ENCODE results near the gene FURIN. TPM values are rescaled to one million over a fixed set of nuclear protein-coding genes. Genes with fewer than 3 reads are reported as not detected.
A peak's percentile ranks its signal among the peaks of the same experiment; 100 is the strongest.

Gene FURIN
- total RNA-seq, 2 donors from 2014 or later: 604 to 721 TPM

GRCh38 chr15:90851940-90852339 lies 16.4 kb upstream of the FURIN start:
- H3K9me3 Mint-ChIP-seq: peaks cover 0 to 7% of the 10 kb centered on the region in 2 donors
- peak overlapping the region; percentile 99 for H3K27ac Mint-ChIP-seq
- DNase-seq (peak; percentile 66 to 79), ATAC-seq (replicated peaks in 1 of 2) (peak; percentile 10 to 24)
- peaks cover 73% of the 10 kb centered on the region for H3K4me1 Mint-ChIP-seq (ENCODE audit: low read depth)
- H3K4me3 Mint-ChIP-seq: peak overlapping the region; percentile 71 to 74
- peaks cover 18 to 35% of the 10 kb centered on the region in 2 donors for H3K36me3 Mint-ChIP-seq (ENCODE audit: insufficient read depth in 2 of 2)
- H3K27me3 Mint-ChIP-seq (ENCODE audit: low read depth): no peaks in the 10 kb centered on the region

DNA sequence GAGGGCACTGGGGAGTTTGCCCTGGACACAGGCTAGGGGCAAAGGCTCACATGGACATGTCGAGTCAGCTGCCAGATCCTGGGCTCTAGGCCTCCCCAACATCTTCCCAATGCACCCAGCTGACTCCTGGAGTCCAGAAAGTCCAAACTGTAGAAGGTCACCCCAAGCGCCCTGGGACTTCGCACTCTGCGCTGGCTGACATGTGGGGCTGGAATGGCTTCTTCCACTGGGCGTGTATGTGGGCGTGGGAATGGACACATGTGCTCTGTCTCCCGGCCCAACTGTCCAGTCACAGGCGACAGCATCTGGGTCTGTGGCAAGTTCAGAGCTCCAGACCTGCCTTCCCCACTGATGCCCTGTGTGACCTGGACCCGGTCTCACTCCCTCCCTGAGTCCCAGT lies 13.2 kb upstream of the FURIN start:
- Mint-ChIP-seq H3K36me3 (ENCODE audit: insufficient read depth in 2 of 2) (peaks cover 14 to 29% of the 10 kb centered on the region in 2 donors), H3K9me3 (peaks cover 0 to 9% of the 10 kb centered on the region in 2 donors), H3K4me3 (peak overlapping the region; percentile 12 to 53), H3K27ac (peak overlapping the region; percentile 76), H3K27me3 (ENCODE audit: low read depth) (no peaks in the 10 kb centered on the region), H3K4me1 (ENCODE audit: low read depth) (peaks cover 94% of the 10 kb centered on the region)
- DNase-seq: no peak
- ATAC-seq (replicated peaks in 1 of 2): no peak

GRCh38 chr15:90857337-90857736 lies 11.1 kb upstream of the FURIN start:
- ATAC-seq (replicated peaks in 1 of 2): no peak
- H3K27ac Mint-ChIP-seq: peak overlapping the region; percentile 10
- peak overlapping the region in 1 of 2 donors; percentile 20 for H3K4me3 Mint-ChIP-seq
- no peak for DNase-seq
- H3K36me3 Mint-ChIP-seq (ENCODE audit: insufficient read depth in 2 of 2): peaks cover 6 to 19% of the 10 kb centered on the region in 2 donors
- H3K27me3 Mint-ChIP-seq (ENCODE audit: low read depth): no peaks in the 10 kb centered on the region
- H3K9me3 Mint-ChIP-seq: peaks cover 0 to 4% of the 10 kb centered on the region in 2 donors
- H3K4me1 Mint-ChIP-seq (ENCODE audit: low read depth): peaks cover 96% of the 10 kb centered on the region

- Mint-ChIP-seq H3K9me3 (peaks cover 0 to 4% of the 10 kb centered on the region in 2 donors), H3K4me1 (ENCODE audit: low read depth) (peaks cover 96% of the 10 kb centered on the region), H3K27me3 (ENCODE audit: low read depth) (no peaks in the 10 kb centered on the region), H3K27ac (peak overlapping the region; percentile 10), H3K4me3 (peak overlapping the region in 1 of 2 donors; percentile 0), H3K36me3 (ENCODE audit: insufficient read depth in 2 of 2) (peaks cover 6 to 17% of the 10 kb centered on the region in 2 donors)
- ATAC-seq (replicated peaks in 1 of 2): no peak
- no peak for DNase-seq
Observed at GRCh38 chr15:90857883-90858443, 10.4 kb upstream of the FURIN start.

DNA sequence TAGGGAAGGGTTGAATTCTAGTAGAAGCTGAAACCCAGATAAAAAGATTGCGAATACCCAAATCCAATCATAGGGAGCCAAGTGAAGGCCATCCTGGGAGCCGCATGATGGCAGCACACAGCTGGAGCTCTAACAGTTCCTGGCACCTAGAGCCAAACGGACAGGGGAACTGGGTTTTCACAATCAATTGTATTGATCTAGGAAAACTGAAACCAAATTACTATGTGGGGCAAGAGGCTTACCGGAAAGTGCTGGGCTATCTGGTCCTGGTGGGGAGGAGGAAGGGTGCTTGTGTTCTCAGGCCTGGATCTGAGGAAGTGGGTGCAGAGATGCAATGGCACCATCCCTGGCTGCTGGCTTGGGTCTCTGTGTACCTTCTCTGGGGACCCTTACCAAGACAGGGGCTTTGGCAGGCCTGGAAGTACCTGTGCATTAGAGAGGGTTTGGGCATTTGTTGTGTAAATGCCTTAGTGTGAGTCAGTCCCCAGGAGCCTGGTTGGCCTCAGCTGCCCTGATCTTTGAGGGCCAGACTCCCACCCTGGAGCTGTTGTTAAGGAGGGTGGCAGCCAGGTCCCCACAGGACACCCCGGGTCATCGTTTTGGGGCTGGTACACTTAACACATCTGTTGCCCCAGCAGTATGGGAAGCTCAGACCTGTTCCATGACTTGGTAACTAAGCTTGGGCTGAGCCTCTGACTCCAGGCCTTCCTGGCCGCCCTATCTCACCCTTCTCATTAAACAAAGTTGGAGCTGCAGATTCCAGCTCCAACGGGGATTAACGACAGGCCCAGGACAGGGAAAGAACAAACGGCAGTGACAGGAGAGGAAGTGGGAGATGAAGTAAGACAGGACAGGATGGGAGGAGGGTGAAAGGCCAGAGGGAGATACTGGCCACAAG lies 8.9 kb upstream of the FURIN start:
- Mint-ChIP-seq H3K4me1 (ENCODE audit: low read depth) (peaks cover 96% of the 10 kb centered on the region), H3K9me3 (peaks cover 0 to 3% of the 10 kb centered on the region in 2 donors), H3K27ac (peak overlapping the region; percentile 47), H3K27me3 (ENCODE audit: low read depth) (no peaks in the 10 kb centered on the region), H3K4me3 (no peak overlapping the region), H3K36me3 (ENCODE audit: insufficient read depth in 2 of 2) (peaks cover 5 to 9% of the 10 kb centered on the region in 2 donors)
- ATAC-seq (replicated peaks in 1 of 2) (no peak), DNase-seq (no peak)

GRCh38 chr15:90860450-90860849 lies 7.9 kb upstream of the FURIN start:
- H3K4me1 Mint-ChIP-seq (ENCODE audit: low read depth): peaks cover 92% of the 10 kb centered on the region
- H3K4me3 Mint-ChIP-seq: no peak overlapping the region
- ATAC-seq (replicated peaks in 1 of 2): no peak
- peaks cover 3 to 6% of the 10 kb centered on the region in 2 donors for H3K36me3 Mint-ChIP-seq (ENCODE audit: insufficient read depth in 2 of 2)
- peak overlapping the region; percentile 17 for H3K27ac Mint-ChIP-seq
- H3K27me3 Mint-ChIP-seq (ENCODE audit: low read depth): no peaks in the 10 kb centered on the region
- peaks cover 0 to 3% of the 10 kb centered on the region in 2 donors for H3K9me3 Mint-ChIP-seq
- DNase-seq: no peak

DNA sequence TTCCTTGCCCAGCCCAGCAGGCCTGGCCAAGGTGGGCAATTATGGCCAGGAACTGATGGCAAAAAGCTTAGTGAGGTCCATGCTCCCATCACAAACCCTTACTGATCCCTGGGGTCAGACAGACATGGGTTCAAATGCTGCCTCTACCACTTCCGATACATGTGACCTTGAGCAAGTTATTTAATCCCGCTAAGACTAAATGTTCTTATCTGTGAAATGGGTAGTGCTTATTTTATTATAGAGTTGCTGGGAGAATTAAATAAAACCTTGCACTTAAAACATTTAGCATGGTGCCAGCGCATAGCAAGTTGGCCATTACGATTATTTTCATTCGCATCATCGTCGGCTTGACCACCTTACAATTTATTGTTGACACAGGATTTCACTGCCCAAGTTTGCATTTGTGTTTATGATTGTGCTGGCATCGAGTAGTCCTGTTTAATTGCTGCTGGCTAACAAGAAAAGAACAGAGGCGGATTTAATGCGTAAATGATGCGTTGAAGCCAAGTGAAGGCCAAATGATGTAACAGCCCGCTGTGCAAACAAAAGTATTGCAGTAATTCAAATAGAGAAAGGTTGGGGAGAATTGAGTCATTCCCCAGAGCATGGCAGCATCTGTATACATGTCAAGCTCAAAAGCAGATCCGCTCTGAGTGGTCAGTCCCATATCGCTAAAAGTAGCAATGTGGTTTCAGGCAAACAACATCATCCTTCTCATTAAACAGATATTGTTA lies 7.3 kb upstream of the FURIN start:
- peak in 1 of 2 donors; percentile 49 for DNase-seq
- Mint-ChIP-seq H3K9me3 (peaks cover 0 to 3% of the 10 kb centered on the region in 2 donors), H3K4me3 (peak overlapping the region in 1 of 2 donors; percentile 30), H3K27ac (peak overlapping the region; percentile 73), H3K27me3 (ENCODE audit: low read depth) (no peaks in the 10 kb centered on the region), H3K36me3 (ENCODE audit: insufficient read depth in 2 of 2) (peaks cover 3 to 6% of the 10 kb centered on the region in 2 donors), H3K4me1 (ENCODE audit: low read depth) (peaks cover 85% of the 10 kb centered on the region)
- peak; percentile 16 to 18 for ATAC-seq (replicated peaks in 1 of 2)

- Mint-ChIP-seq H3K4me3 (no peak overlapping the region), H3K4me1 (ENCODE audit: low read depth) (peaks cover 82% of the 10 kb centered on the region), H3K36me3 (ENCODE audit: insufficient read depth in 2 of 2) (peaks cover 3 to 8% of the 10 kb centered on the region in 2 donors), H3K27ac (peak overlapping the region; percentile 84), H3K9me3 (peaks cover 0 to 3% of the 10 kb centered on the region in 2 donors), H3K27me3 (ENCODE audit: low read depth) (no peaks in the 10 kb centered on the region)
- ATAC-seq (replicated peaks in 1 of 2) (no peak), DNase-seq (no peak)
Observed at GRCh38 chr15:90862487-90862886, 5.9 kb upstream of the FURIN start.

- H3K4me1 Mint-ChIP-seq (ENCODE audit: low read depth): peaks cover 82% of the 10 kb centered on the region
- peak in 1 of 2 donors; percentile 5 for ATAC-seq (replicated peaks in 1 of 2)
Observed at GRCh38 chr15:90862964-90863778, 5.2 kb upstream of the FURIN start.

DNA sequence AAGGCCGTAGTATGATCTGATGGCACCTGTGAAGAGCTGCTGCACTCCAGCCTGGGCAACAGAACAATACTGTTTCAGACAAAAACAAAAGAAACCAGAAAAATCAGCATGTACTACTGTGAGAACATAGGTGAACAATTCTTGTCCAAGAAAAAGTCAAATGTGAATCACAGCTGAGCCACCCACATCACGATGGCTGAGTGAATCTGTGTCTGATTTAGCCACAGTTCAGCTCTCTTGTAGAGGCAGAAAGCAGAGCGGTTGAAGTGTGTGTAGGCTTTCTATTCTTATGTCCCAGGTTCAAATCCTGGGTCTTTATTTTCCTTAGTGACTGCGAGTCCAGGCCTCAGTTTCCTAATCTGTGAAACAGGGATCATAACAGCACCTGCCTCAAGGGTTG lies 4.4 kb upstream of the FURIN start:
- no peaks in the 10 kb centered on the region for H3K9me3 Mint-ChIP-seq
- peaks cover 1 to 6% of the 10 kb centered on the region in 2 donors for H3K36me3 Mint-ChIP-seq (ENCODE audit: insufficient read depth in 2 of 2)
- H3K4me3 Mint-ChIP-seq: peak overlapping the region; percentile 51 to 64
- H3K27ac Mint-ChIP-seq: peak overlapping the region; percentile 80
- no peaks in the 10 kb centered on the region for H3K27me3 Mint-ChIP-seq (ENCODE audit: low read depth)
- peak; percentile 60 to 62 for DNase-seq
- H3K4me1 Mint-ChIP-seq (ENCODE audit: low read depth): peaks cover 84% of the 10 kb centered on the region
- ATAC-seq (replicated peaks in 1 of 2): peak; percentile 76 to 83

More at GRCh38 chr15:90862964-90863778, 5.2 kb upstream of the FURIN start:
- Mint-ChIP-seq H3K36me3 (ENCODE audit: insufficient read depth in 2 of 2) (peaks cover 0 to 5% of the 10 kb centered on the region in 2 donors), H3K27me3 (ENCODE audit: low read depth) (no peaks in the 10 kb centered on the region), H3K27ac (peak overlapping the region; percentile 66), H3K4me3 (peak overlapping the region; percentile 51 to 64), H3K9me3 (no peaks in the 10 kb centered on the region)
- no peak for DNase-seq

- Mint-ChIP-seq H3K27ac (no peak overlapping the region), H3K27me3 (ENCODE audit: low read depth) (no peaks in the 10 kb centered on the region), H3K9me3 (no peaks in the 10 kb centered on the region), H3K4me3 (peak overlapping the region in 1 of 2 donors; percentile 28), H3K4me1 (ENCODE audit: low read depth) (peaks cover 84% of the 10 kb centered on the region), H3K36me3 (ENCODE audit: insufficient read depth in 2 of 2) (peaks cover 1 to 8% of the 10 kb centered on the region in 2 donors)
- ATAC-seq (replicated peaks in 1 of 2): peak; percentile 30 to 64
- no peak for DNase-seq
Observed at GRCh38 chr15:90864507-90864906, 3.9 kb upstream of the FURIN start.

DNA sequence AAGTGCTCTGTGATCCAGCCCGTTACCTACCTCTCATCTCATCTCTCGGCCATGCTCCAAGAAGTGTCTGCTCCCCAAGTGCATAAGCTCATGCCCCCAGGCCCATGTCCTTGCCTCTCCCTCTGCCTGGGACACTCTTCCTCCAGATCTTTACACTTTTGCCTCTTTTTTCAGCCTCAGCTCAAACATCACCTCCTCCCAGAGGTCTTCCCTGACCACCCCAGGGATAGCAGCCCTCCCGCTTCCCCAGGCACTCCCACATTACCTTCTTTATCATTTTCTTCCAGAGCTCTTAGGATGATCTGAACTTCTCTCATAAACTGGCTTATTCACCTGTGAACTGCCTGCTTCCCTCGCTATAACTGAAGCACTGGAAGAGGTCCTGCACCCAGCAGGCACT lies 2.7 kb upstream of the FURIN start:
- Mint-ChIP-seq H3K27ac (peak overlapping the region; percentile 6), H3K36me3 (ENCODE audit: insufficient read depth in 2 of 2) (peaks cover 7 to 16% of the 10 kb centered on the region in 2 donors), H3K27me3 (ENCODE audit: low read depth) (no peaks in the 10 kb centered on the region), H3K4me1 (ENCODE audit: low read depth) (peaks cover 86% of the 10 kb centered on the region), H3K4me3 (no peak overlapping the region), H3K9me3 (no peaks in the 10 kb centered on the region)
- ATAC-seq (replicated peaks in 1 of 2): no peak
- DNase-seq: no peak
